ENCODE results near the gene LAMA1. TPM values are rescaled to one million over a fixed set of nuclear protein-coding genes. Genes with fewer than 3 reads are reported as not detected.
A peak's percentile ranks its signal among the peaks of the same experiment; 100 is the strongest.

The LAMA1 gene
- total RNA-seq, 3 donors from 2014 or later, result 2.7 to 20.8 (median 6.1) TPM

DNA sequence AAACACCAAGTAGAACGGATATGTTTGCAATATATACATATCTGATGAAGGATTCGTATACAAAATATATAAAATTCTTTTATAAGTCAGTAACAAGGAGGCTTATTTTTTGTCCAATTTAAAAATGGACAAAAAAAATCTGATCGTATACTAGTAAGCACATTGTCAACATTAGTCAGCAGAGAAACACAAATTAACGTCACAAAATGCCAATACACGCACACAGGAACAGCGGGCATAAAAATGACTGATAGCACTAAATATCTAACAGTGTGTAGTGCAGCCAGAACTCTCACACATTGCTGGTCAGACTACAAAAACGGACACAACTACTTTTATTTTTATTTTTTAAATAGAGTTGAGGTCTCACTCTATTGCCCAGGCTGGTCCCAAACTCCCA lies 69.5 kb downstream of the LAMA1 start:
- H3K36me3 ChIP-seq (ENCODE audit: low read depth), result no peaks in the 10 kb centered on the region
- no peak overlapping the region for H3K4me3 ChIP-seq
- H3K9me3 ChIP-seq, result no peaks in the 10 kb centered on the region
- no peaks in the 10 kb centered on the region for H3K4me1 ChIP-seq (ENCODE audit: low read depth)
- intact Hi-C loops (cut with DNase I, micrococcal nuclease), result no loop called here
- no peak for DNase-seq
- TF ChIP-seq, protein P1, sequence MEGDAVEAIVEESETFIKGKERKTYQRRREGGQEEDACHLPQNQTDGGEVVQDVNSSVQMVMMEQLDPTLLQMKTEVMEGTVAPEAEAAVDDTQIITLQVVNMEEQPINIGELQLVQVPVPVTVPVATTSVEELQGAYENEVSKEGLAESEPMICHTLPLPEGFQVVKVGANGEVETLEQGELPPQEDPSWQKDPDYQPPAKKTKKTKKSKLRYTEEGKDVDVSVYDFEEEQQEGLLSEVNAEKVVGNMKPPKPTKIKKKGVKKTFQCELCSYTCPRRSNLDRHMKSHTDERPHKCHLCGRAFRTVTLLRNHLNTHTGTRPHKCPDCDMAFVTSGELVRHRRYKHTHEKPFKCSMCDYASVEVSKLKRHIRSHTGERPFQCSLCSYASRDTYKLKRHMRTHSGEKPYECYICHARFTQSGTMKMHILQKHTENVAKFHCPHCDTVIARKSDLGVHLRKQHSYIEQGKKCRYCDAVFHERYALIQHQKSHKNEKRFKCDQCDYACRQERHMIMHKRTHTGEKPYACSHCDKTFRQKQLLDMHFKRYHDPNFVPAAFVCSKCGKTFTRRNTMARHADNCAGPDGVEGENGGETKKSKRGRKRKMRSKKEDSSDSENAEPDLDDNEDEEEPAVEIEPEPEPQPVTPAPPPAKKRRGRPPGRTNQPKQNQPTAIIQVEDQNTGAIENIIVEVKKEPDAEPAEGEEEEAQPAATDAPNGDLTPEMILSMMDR (IDR thresholded peaks at IDR 0.05), result no peak
- ATAC-seq, result no peak

DNA sequence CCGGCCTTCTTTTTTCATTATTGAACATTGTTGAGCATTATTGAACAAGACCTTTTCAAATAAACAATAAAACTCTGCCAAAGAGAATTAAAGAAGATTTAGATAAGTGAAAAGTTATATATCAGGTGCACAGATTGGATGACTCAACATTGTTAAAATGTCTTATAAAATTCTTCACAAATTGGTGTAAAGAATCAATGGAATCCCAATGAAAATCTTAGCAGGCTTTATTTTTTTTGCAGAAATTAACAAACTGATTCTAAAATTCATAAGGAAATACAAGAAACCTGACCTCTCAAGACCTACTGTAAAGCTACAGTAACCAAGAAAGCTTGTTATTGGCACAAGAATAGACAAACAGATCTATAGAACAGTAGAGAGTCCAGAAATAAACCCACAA lies 70.3 kb downstream of the LAMA1 start:
- H3K4me3 ChIP-seq, result no peak overlapping the region
- H3K36me3 ChIP-seq (ENCODE audit: low read depth), result no peaks in the 10 kb centered on the region
- ATAC-seq (no peak), DNase-seq (no peak)
- intact Hi-C loops (cut with DNase I, micrococcal nuclease), result no loop called here
- no peaks in the 10 kb centered on the region for H3K4me1 ChIP-seq (ENCODE audit: low read depth)
- no peaks in the 10 kb centered on the region for H3K9me3 ChIP-seq
- TF ChIP-seq, protein P1 (IDR thresholded peaks at IDR 0.05), result no peak

DNA sequence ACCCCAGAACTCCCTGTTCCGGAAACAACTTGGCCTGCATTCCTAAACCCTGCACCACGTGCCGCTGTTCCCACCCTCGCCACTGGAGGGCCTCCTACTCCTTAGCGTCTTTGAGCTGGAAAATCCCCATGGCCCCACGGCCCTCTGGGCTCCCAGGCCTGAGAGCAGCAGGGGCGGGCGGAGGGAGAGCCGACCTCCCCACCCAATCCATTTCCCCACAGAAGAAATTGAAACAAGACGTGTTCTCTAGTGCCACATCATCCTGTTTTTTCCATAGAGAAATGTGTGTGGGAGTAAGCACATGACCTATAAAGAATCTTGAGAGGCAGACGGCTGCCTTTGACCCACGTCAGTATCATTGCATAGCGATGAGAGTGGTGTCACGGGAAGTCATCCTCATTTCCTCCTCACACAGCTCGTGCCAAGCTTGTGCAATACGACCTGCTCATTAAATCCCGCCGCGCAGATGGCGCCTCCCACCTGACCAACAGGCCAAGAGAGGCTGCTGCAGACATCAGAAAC lies 79.2 kb downstream of the LAMA1 start:
- Histone ChIP-seq H3K36me3 (ENCODE audit: low read depth) (no peaks in the 10 kb centered on the region), H3K4me1 (ENCODE audit: low read depth) (peaks cover 5% of the 10 kb centered on the region), H3K4me3 (no peak overlapping the region), H3K9me3 (no peaks in the 10 kb centered on the region)
- intact Hi-C loops (cut with DNase I, micrococcal nuclease), result loop anchor here in 1 of 2 donors (10.0 kb wide), 1 partner anchor 136 kb away; no protein-coding TSS in a partner anchor
- TF ChIP-seq, protein P1 (IDR thresholded peaks at IDR 0.05), result no peak
- ATAC-seq (peak; percentile 84), DNase-seq (peak in 2 of 3 donors; percentile 56 to 65)

DNA sequence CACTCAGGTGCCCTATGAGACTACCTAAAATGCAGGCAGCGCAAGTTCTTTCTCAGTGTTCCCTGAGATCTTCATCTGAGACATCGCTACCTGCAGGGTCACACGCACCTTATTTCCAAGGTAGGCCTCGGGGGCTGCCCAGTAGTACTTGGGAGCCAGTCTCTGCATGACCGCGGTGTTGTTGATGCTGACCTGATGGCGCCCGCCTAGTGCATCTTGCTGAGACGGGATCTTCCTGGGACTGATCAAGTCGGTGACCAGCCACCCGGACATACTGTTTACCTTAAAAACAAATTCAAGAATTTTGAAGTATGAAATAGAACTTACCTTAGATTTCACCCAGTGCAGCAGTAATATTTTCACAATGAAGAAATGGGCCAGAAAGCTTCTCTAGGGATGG lies 80.1 kb downstream of the LAMA1 start:
- H3K9me3 ChIP-seq, result no peaks in the 10 kb centered on the region
- DNase-seq, result no peak
- intact Hi-C loops (cut with DNase I, micrococcal nuclease), result loop anchor here in 1 of 2 donors (10.0 kb wide), 1 partner anchor 137 kb away; no protein-coding TSS in a partner anchor
- TF ChIP-seq, protein P1 (IDR thresholded peaks at IDR 0.05), result no peak
- H3K4me1 ChIP-seq (ENCODE audit: low read depth), result peaks cover 5% of the 10 kb centered on the region
- H3K4me3 ChIP-seq, result no peak overlapping the region
- no peak for ATAC-seq
- H3K36me3 ChIP-seq (ENCODE audit: low read depth), result no peaks in the 10 kb centered on the region

DNA sequence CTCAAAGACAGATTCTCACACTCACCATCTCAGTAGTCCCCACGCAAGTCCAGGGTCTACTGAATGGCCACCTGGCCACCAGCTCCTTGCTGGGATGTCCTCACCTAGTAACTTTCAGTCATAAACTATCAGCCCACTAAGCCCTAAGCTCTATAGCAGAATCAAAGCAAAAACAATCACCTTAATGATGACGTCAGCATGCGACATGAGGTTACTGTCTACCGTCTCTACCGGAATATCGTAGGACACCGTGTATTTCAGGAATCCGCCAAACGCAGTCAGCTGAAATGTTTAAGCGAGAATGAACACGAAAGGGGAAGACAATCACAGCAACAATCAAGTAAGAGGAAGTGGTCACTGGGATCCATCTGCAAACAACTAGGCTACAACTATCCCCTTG lies 81.8 kb downstream of the LAMA1 start:
- no peaks in the 10 kb centered on the region for H3K9me3 ChIP-seq
- intact Hi-C loops (cut with DNase I, micrococcal nuclease), result loop anchor here in 1 of 2 donors (10.0 kb wide), 1 partner anchor 139 kb away; no protein-coding TSS in a partner anchor
- H3K4me1 ChIP-seq (ENCODE audit: low read depth), result peaks cover 5% of the 10 kb centered on the region
- no peak for DNase-seq
- no peaks in the 10 kb centered on the region for H3K36me3 ChIP-seq (ENCODE audit: low read depth)
- TF ChIP-seq, protein P1 (IDR thresholded peaks at IDR 0.05), result no peak
- ATAC-seq, result no peak
- no peak overlapping the region for H3K4me3 ChIP-seq
